NCI-H1105 treated with DMSO at 0.1 percent for 48 hours (cell line): ENCODE data around the gene CPM.

Experiments used
- DNase-seq: peaks from one replicate; lab custom pipeline; 2025; lab: John Stamatoyannopoulos, UW

The CPM gene

GRCh38 chr12:68904351-68904962 lies 28.5 kb downstream of the CPM start:
- DNase-seq: no peak

GRCh38 chr12:68903511-68903910 lies 29.5 kb downstream of the CPM start:
- no peak for DNase-seq

GRCh38 chr12:68901551-68901950 lies 31.4 kb downstream of the CPM start:
- DNase-seq: no peak

- no peak for DNase-seq
Observed at GRCh38 chr12:68901145-68901544, 31.8 kb downstream of the CPM start.

DNA sequence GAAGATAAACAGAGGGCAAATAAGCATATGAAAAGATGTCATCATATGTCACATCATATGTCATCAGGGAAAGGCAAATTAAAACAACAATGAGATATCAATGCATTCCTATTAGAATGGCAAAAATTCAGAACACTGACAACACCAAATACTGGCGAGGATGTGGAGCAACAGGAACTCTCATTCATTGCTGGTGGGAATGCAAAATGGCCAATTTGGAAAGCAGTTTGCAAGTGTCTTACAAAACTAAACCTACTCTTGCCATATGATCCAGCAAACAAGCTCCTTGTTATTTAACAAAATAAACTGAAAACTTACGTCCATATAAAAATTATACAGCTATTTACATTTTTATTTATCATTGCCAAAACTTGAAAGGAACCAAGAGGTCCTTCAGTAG lies 32.7 kb downstream of the CPM start:
- DNase-seq: no peak

DNA sequence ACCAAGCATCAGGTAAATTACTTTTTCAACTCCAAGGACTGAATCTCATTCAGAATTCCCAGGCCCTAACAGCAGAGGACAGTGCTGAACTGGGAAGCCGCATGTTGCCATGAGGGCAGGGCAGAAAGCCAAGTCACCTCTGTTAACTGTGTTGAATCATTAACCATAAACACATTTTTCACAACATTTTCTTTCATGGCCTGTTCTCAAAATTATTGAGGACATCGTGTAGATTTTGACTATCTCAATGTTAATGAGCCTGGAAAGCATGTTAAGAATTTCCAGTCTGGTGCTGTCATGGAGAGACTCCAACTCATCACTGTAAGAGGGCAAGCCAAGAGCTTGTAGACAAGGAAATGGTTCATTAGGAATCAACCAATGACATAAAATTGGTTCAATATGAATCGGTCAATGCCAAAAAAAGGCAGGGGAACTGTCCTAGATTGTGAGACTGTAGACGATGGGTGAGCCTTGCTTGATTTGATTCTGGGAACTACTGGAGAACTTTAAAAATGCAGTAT lies 33.7 kb downstream of the CPM start:
- no peak for DNase-seq

DNA sequence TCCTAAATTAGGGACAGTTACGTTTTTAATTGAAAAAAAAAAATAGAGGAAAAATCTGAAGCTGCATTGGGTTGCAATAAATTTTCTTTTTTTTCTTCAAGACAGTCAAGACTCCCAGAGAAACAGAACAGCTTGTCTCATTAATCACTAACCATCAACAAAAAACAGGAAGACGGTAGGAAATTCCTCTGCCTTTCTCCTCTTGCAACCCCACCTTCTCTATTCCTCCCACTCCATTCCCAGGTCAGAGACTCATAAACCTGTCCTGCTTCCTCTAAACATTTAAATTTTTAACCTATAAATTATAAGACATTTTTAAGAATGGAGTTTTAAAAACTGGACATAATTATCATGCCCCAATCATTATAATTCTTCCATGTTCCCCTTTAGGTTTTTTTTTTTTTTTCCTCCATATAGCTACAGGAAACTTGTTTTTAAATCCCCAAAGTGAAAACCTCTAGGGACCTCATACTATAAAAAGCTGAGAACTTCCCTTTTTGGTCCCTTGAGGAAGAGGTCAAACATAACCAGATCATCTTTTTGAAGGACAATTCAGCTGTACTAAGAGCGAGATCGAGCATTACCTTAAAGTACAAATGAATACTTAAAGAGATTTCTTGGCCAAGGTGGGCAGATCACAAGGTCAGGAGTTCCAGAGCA lies 36.0 kb downstream of the CPM start:
- no peak for DNase-seq

- no peak for DNase-seq
Observed at GRCh38 chr12:68894276-68894855, 38.6 kb downstream of the CPM start.

- DNase-seq: no peak
Observed at GRCh38 chr12:68893741-68894140, 39.2 kb downstream of the CPM start.

GRCh38 chr12:68893201-68893600 lies 39.8 kb downstream of the CPM start:
- DNase-seq: no peak

GRCh38 chr12:68891141-68891540 lies 41.8 kb downstream of the CPM start:
- no peak for DNase-seq

DNA sequence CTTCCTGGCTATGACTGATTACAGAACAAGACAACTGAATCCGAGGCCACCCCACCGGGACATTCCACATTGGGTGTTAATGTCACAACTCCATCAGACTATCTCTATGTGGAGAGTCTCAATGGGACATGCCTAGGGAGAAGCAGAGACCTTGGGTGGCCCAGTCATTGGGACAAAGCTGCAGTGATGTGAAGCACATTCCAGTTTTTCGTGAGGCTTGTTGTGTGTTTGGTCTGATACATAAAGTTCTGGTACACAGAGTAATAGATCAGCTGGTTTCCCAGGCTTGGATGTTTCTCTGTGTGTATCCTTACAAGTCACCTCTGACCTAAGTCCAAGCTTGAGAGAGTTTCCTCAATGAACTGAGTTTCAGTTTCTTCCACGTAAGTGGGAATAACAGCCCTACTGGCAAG lies 42.3 kb downstream of the CPM start:
- DNase-seq: no peak

DNA sequence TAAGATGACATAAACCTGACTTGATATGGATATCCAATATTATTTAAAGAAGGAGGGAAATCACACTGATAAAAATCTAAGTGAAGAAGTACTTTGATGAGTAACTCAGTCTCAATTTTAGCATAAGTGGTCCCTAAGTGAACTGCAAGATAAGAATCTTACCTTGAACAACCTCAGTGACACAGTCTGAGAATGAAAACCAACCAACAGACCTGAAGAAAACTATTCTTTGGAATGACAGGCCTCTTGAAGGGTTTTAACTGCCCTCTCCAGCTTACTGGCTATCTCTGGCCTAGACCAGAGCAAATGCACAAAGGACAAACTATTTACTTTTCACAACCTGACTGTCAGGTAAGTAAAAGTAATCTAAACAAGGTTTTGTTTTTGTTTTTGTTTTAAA lies 44.7 kb downstream of the CPM start:
- no peak for DNase-seq

DNA sequence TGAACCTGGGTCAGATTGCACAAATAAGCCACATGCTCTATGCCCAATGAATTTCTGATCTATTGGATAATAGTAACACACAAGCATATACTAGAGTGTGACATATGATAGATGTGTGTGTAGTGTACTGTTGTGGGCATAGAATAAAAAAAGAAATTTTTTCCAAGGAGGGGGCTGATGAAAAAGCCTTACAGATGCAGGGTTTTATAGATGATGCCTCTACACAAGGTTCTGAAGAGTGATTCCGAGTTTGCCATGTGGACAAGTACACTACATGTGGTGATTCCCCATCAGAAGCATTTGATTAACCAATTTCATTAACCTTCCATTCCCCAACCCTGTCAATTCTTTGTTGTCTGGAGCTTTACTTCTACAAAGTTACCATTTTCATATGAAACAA lies 45.3 kb downstream of the CPM start:
- DNase-seq: no peak

GRCh38 chr12:68886636-68887572 lies 46.1 kb downstream of the CPM start:
- DNase-seq: no peak

DNA sequence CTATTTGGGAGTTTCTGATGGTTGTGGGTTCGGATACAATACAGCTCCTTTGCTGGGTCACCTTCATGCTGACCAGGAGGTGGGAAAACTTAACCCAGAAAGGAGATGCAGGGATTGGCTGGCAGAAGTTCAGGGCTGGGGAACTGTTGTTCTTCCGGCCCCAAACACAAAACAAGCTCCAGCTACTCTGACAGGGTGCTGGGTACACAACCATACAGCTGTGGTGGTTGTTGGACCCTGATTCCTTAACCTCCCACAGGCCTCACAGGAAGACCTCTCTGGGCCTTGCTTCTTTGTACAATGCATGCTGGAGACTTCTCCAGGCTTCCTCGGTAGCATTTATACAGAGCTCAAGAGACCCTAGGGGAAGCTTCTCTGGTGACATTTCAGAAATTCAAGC lies 47.6 kb downstream of the CPM start:
- no peak for DNase-seq

DNA sequence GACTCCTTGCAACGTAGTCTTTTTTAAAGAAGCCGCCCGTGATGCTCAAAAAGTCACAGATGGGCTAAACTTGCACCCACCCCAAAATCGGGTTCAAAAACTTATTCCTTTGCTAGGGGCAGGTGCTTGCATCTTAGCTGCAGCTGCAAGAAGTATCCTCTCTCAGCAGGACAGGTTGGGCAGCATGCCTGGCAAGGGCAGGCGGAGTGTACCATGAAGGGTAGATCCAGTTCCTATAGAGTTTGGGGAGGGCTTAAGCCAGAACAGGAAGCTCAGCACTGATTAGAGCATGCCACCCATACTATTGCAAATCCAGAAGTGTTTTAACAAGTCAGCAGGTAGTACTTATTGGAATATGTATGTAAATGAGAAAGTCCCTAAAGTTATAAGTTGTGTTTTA lies 48.7 kb downstream of the CPM start:
- no peak for DNase-seq

DNA sequence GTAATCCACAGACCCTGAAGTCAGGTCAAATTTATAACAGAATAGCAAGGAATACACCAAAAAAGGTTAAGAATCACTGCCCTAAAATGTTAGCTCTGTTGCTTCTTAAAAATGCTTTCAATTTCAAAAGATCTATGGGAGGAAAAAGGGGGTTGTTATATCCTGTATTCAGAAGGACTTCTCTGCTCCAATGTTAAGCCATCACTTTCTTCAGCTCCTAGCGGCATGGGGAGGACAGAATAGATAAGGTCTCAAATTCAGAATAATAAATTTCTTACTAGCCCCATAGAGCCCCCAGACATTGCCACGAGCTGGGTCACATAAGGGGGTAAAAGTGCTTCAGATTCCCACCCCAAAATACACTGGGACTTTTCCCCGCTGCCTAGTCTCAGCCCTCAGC lies 49.8 kb downstream of the CPM start:
- no peak for DNase-seq

- DNase-seq: no peak
Observed at GRCh38 chr12:68882251-68882964, 50.6 kb downstream of the CPM start.

DNA sequence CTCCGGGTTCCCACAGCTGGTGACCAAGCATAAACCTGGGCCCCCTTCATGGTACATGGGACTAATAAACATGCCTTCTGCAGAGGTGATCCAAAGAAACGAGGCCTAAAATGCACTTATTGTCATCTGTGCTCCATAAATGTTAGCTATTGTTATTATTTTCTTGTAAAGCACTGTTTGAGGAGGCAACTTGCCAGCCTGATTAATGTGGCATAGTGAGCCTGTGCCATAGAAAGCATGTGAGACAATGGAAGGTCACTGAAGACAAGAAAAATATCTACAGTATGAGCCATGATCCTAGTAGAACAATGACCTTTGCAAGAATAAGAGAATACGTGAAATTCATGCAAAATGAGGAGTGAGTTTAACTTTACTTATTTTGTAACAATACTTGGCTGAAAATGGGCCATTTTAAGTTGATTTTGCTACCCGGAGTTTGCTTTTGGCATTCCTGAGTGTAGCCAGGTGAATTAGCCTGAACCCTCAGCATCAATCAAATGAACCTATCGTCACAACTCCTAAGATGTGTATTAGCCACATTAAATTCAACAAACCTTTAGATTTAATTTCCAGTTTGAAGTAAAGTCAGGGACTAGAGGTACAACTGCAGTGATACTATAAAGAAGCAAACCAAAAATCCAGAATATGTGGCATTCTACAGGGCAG lies 52.2 kb downstream of the CPM start:
- DNase-seq: no peak

GRCh38 chr12:68878846-68879245 lies 54.1 kb downstream of the CPM start:
- no peak for DNase-seq
